Adipocyte (in vitro differentiated cells): ENCODE results near the gene SLC25A41.
"Not testable (repeated sequence)": the region's sequence is repeated elsewhere in the genome, so short reads cannot be mapped to it uniquely, and the experiment has no call there.

Experiments
- DNase-seq: peaks from one replicate; pipeline ENCODE4 v3.0.0-alpha.2; 2015; ENCODE audit warnings: low read depth
- H3K27me3 ChIP-seq: replicated peaks from 2 replicates; pipeline ENCODE4 v1.7.0; 2013; ENCODE audit warnings: mild to moderate bottlenecking, low read length, moderate library complexity; ENCODE audit not compliant: control insufficient read depth, insufficient read depth
- H3K36me3 ChIP-seq: 2 replicates; pipeline ENCODE4 v1.7.0; 2013; ENCODE audit warnings: low read length, mild to moderate bottlenecking, moderate library complexity; ENCODE audit not compliant: control insufficient read depth, insufficient read depth, severe bottlenecking
- H3K4me1 ChIP-seq: 2 replicates; pipeline ENCODE4 v1.7.0; 2013; ENCODE audit warnings: mild to moderate bottlenecking, low read length, moderate library complexity; ENCODE audit not compliant: control insufficient read depth, insufficient read depth
- H3K4me3 ChIP-seq: 2 replicates; pipeline ENCODE4 v1.7.0; 2013; ENCODE audit warnings: mild to moderate bottlenecking, low read length, moderate library complexity
- H3K9ac ChIP-seq: 2 replicates; pipeline ENCODE4 v1.7.0; 2013; ENCODE audit warnings: mild to moderate bottlenecking, low read length, moderate library complexity
- H3K9me3 ChIP-seq: 2 replicates; pipeline ENCODE4 v1.7.0; 2013; ENCODE audit warnings: mild to moderate bottlenecking, low read length, moderate library complexity; ENCODE audit not compliant: control insufficient read depth

The SLC25A41 gene

GRCh38 chr19:6400062-6400944 is 33.3 kb downstream of the SLC25A41 start:
- H3K36me3 ChIP-seq, H3K4me3 ChIP-seq, H3K27me3 ChIP-seq, H3K4me1 ChIP-seq, H3K9ac ChIP-seq, H3K9me3 ChIP-seq, DNase-seq: not testable (repeated sequence)

GRCh38 chr19:6396305-6396704 is 37.3 kb downstream of the SLC25A41 start:
- DNase-seq, result no peak
- H3K9ac ChIP-seq, result no peak overlapping the region
- H3K4me1 ChIP-seq, result peaks cover 7% of the 10 kb centered on the region
- H3K4me3 ChIP-seq, result no peak overlapping the region
- no peaks in the 10 kb centered on the region for H3K36me3 ChIP-seq
- H3K27me3 ChIP-seq, result no peaks in the 10 kb centered on the region
- no peaks in the 10 kb centered on the region for H3K9me3 ChIP-seq

- no peak for DNase-seq
- Histone ChIP-seq H3K27me3 (no peaks in the 10 kb centered on the region), H3K4me3 (no peak overlapping the region), H3K9ac (no peak overlapping the region), H3K4me1 (peaks cover 7% of the 10 kb centered on the region), H3K9me3 (no peaks in the 10 kb centered on the region), H3K36me3 (peaks cover 2% of the 10 kb centered on the region)
Measured at GRCh38 chr19:6394831-6395230, 38.7 kb downstream of the SLC25A41 start.

GRCh38 chr19:6393983-6394412 is 39.6 kb downstream of the SLC25A41 start:
- H3K4me1 ChIP-seq, result peaks cover 7% of the 10 kb centered on the region
- H3K4me3 ChIP-seq, result peak overlapping the region; percentile 90
- no peaks in the 10 kb centered on the region for H3K27me3 ChIP-seq
- H3K9ac ChIP-seq, result peak overlapping the region; percentile 99
- H3K36me3 ChIP-seq, result peaks cover 10% of the 10 kb centered on the region
- no peaks in the 10 kb centered on the region for H3K9me3 ChIP-seq
- no peak for DNase-seq

DNA sequence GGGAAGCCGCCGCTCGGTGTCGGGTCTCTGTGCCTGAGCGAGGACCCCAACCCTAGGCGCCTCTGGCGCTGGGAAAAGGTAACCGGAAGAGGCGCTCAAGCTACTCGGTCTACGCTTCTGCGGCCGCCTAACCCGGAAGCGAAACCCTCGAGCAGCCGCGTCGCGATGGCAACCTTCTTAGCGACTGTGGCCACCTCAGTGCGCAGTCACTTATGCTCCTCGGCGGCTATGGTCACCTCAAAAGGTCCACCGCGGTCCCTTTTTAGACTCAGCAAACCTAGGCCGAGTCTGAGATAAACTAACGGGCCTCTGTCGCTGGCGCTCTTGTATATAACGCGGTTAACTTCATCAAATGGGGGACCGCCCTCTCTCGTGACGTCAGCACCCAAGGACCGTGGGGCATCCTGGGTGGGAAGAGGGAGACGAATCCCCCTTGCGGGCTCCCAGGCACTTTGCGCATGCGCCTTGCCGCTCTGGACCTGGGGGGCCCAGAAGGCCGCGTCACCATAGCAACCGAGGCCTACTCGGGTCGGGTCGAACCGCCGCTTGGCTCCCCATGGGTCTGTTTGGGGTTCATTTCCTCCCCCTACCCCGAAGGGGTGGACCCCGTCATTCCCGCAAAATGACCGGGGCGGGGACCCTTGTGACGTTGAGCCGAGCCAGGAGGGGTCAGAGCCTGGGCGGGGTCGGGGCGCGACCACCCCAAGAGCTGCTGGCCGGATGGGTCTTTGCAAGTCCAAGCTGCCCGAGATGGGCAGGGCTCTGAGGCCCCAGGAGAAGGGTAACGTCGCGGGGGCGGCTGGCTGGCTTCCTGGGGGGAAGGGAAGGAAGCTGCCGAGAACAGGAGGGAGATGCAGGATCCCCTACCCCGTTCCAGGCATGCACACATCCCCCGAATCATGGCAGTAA is 40.2 kb downstream of the SLC25A41 start, which contains the start of gene GTF2F1:
Gene GTF2F1 (minus strand): TSS at position 91 of the 909 bp plus-strand sequence. CDS start 169 bp downstream, outside the sequence.
- Histone ChIP-seq H3K9ac (peak within 1 kb of the TSS; percentile 99), H3K4me3 (peak within 1 kb of the TSS; percentile 90)
- DNase-seq, result peak; percentile 99

DNA sequence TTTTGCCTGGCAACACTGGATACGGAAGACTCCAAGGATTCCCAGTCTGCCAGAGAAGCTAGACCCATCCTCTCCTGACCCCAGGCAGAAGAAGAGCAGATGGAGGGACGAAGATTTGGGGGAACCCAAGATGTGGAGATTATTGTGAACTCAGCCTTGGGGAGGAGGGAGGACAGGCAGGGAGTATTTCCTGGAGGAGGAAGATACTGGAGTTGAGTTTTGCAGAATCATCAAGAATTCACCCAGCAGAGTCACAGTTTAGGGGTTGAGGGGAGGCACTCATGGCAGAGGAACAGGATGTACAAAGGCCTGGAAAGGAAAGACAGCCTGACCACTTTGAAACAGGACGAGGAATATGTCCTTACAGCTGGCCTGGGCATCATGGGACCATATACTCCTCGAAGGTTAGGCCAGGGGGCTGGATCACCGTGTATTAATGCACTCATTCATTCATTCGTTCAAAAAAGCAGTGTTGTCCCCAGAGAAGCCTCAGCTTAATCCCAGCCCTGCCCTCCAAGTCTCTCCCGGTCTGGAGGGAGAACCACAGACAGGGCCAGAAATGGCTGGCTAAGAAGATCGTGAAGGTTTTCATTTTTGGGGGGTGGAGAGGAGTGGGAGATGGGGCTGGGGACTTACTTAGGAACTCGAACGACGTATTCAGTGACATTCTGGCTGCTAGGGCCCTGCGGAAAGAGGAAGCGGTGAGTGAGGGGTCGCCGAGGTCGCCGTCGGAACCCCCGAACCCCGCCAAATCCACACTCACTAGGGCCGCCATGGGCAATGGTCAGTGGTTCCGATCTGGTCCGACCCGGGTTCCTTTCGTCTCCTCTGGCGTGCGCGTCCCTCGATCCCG is 41.1 kb downstream of the SLC25A41 start:
- peak; percentile 23 for DNase-seq
- Histone ChIP-seq H3K4me1 (peaks cover 7% of the 10 kb centered on the region), H3K9me3 (no peaks in the 10 kb centered on the region), H3K4me3 (peak overlapping the region; percentile 90), H3K27me3 (no peaks in the 10 kb centered on the region), H3K36me3 (peaks cover 24% of the 10 kb centered on the region), H3K9ac (peak overlapping the region; percentile 99)

More for the DNA sequence above, 40.2 kb downstream of the SLC25A41 start, which contains the start of gene GTF2F1:
- peaks cover 16% of the 10 kb centered on the region for H3K36me3 ChIP-seq
- peaks cover 7% of the 10 kb centered on the region for H3K4me1 ChIP-seq
- H3K9me3 ChIP-seq, result no peaks in the 10 kb centered on the region
- H3K27me3 ChIP-seq, result no peaks in the 10 kb centered on the region

- peaks cover 64% of the 10 kb centered on the region for H3K36me3 ChIP-seq
- H3K4me3 ChIP-seq, result no peak overlapping the region
- peaks cover 5% of the 10 kb centered on the region for H3K4me1 ChIP-seq
- no peak for DNase-seq
- H3K9me3 ChIP-seq, result no peaks in the 10 kb centered on the region
- H3K27me3 ChIP-seq, result no peaks in the 10 kb centered on the region
- H3K9ac ChIP-seq, result no peak overlapping the region
Measured at GRCh38 chr19:6387372-6387771, 46.2 kb downstream of the SLC25A41 start.

- Histone ChIP-seq H3K9ac (no peak overlapping the region), H3K9me3 (no peaks in the 10 kb centered on the region), H3K4me1 (no peaks in the 10 kb centered on the region), H3K4me3 (no peak overlapping the region), H3K27me3 (no peaks in the 10 kb centered on the region), H3K36me3 (peaks cover 85% of the 10 kb centered on the region)
- DNase-seq, result no peak
Measured at GRCh38 chr19:6384381-6384780, 49.2 kb downstream of the SLC25A41 start.

DNA sequence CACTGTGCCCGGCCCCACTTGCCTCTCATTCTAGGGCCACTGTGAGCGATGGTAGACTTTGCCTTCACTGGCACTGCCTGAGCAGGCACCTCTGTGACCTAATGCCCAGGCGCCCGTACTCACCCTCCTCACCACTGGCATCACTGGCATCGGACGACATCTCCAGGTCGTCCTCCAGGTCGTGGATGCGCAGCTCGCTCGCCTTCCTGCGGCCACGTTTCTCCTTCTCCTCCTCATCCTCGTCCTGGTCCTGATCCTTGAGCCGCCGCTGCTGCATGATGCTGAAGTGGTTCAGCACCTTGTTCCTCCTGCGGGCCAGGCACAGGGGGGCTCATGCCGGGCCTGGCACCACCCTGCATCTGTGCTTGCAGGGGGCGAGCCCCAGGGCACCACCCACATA is 50.4 kb downstream of the SLC25A41 start:
- Histone ChIP-seq H3K36me3 (peaks cover 79% of the 10 kb centered on the region), H3K4me3 (no peak overlapping the region), H3K27me3 (no peaks in the 10 kb centered on the region), H3K9me3 (no peaks in the 10 kb centered on the region), H3K4me1 (no peaks in the 10 kb centered on the region), H3K9ac (no peak overlapping the region)
- no peak for DNase-seq

- Histone ChIP-seq H3K9me3 (no peaks in the 10 kb centered on the region), H3K9ac (no peak overlapping the region), H3K4me1 (peaks cover 11% of the 10 kb centered on the region), H3K36me3 (peaks cover 60% of the 10 kb centered on the region), H3K27me3 (no peaks in the 10 kb centered on the region), H3K4me3 (no peak overlapping the region)
- no peak for DNase-seq
Measured at GRCh38 chr19:6381030-6381750, 52.4 kb downstream of the SLC25A41 start.
